Measurements from ENCODE around the gene KCNJ5. TPM values are rescaled to one million over a fixed set of nuclear protein-coding genes. Genes with fewer than 3 reads are reported as not detected.

Gene KCNJ5
- polyA plus RNA-seq (ENCODE audit: insufficient read length) = 0.81 TPM

DNA sequence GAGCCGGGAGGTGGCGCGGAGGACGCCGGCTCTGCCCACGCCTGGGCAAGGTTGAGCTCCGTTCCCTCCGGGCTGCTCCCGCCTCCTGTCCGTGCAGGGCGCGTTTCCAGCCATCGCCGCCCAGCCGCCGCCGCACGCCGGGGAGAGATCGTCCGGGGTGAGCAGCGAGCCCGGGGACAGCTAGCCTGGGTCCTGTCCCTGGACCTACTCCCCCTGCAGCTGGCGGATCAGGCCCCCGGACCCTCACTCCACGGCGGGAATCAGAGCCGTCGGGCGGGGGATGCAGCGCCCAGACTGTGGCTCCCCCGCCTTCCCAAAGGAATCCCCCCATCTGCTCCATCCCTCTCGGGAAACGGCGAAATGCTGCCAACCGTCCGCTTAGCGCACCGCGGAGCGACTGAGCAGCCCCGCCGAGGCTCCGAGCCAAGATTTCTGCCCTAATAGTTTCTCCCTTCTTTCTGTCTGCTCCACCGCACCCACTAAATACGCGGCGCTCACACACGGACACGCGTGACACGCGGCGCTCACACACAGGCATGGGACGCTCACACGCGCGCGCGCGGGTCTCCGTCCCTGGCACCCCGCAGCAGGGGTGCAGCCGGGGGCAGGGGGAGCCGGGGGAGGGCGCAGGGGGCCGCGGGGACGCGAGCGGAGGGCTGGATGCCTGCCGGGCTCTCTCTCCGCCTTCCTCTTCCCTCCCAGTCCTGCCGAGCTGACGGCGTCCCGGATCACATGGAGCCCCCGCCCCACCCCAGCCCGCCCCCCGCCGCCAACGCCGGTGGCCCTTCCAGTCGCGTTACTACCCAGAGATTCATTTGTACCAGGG lies at the start of gene KCNJ5:
Gene KCNJ5 (plus strand): TSS at position 814 of the 826 bp plus-strand sequence. CDS start 19,918 bp downstream, outside the sequence.
- DNase-seq (ENCODE audit: low read depth) = no peak

- no peak for DNase-seq (ENCODE audit: low read depth)
Observed at GRCh38 chr11:128841461-128842072, 49.6 kb upstream of the KCNJ5 start.

- no peak for DNase-seq (ENCODE audit: low read depth)
Observed at GRCh38 chr11:128843198-128843785, 47.9 kb upstream of the KCNJ5 start.

DNA sequence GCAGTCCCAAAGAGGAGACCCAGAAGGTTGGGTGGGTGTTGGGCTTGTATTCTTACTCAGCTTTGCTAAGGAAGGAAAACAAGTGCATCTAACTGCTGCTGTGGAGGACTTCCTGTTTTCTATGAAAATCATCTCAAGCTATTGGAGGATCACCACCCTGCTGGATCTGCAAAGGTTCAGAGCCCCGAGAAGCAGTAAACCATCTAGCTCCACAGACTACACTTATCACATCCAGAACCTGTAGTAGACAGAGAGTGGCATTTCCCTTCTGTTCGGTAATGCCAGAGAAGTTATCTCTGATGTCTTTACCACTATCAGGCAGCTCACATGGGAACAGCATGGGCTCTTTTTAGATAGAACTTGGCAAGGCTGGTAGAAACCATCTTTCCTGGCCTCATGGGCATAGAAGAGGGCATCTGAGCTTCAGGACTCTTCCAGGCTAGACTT lies 45.8 kb upstream of the KCNJ5 start:
- no peak for DNase-seq (ENCODE audit: low read depth)

GRCh38 chr11:128846985-128847384 lies 44.2 kb upstream of the KCNJ5 start:
- no peak for DNase-seq (ENCODE audit: low read depth)

GRCh38 chr11:128848815-128849455 lies 42.2 kb upstream of the KCNJ5 start:
- DNase-seq (ENCODE audit: low read depth) = no peak

- no peak for DNase-seq (ENCODE audit: low read depth)
Observed at GRCh38 chr11:128852327-128853023, 38.7 kb upstream of the KCNJ5 start.

GRCh38 chr11:128853559-128853958 lies 37.6 kb upstream of the KCNJ5 start:
- no peak for DNase-seq (ENCODE audit: low read depth)

DNA sequence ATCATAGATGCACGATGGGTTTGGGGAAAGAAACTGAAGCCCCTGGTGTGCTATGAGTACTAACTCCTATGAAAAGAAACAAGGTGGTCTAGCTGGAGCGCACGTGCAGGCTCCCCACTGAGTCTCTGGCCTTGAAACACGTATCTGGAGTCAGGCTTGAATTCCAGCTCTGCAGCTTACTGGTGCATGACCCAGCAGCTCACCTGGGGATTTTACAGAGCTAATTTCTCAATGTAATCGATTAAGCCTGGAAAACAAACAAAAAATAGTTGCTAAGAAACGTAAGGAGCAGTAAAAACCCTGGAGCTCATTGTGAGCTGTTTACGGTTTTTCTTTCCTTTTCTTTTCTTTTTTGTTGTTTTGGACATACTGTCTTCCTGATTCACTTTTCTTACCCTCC lies 36.3 kb upstream of the KCNJ5 start:
- DNase-seq (ENCODE audit: low read depth) = no peak

DNA sequence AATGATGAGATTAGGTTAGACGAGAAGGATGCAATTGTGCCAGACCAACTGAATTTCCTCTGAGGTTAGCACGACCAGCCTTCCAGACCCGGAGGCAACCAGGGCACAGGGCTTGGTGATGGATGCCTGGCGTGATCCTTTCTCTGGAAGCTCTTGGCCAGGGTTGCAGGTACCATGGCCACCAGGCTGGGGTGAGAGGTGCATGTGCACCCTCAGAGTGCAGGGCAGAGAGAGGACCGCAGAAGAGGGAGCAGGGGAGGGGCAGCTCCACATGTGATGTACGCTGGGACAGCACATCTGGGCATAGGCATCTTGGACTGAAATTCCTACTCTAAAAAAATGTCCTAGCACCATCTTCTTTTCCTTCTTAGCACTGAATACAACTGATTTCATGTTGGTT lies 34.9 kb upstream of the KCNJ5 start:
- DNase-seq (ENCODE audit: low read depth) = no peak

DNA sequence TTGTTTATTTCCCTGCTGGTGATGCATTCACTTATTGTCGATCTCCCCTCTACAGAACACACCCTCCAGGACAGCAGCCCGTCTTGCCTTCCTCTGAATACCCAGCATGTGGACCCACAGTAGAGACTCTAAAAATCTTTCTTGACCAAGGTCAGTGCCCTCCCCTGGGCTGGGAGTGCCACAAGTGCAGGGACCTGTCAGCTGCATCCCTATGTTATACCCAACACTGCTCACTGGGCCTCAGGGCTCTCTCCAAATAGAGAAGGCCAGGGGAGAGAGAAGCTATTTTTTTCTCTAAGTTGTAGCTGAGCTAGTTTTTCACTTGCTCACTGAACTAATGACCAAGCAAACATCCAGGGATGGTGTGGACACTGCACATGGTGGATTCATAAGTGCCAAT lies 33.8 kb upstream of the KCNJ5 start:
- no peak for DNase-seq (ENCODE audit: low read depth)

DNA sequence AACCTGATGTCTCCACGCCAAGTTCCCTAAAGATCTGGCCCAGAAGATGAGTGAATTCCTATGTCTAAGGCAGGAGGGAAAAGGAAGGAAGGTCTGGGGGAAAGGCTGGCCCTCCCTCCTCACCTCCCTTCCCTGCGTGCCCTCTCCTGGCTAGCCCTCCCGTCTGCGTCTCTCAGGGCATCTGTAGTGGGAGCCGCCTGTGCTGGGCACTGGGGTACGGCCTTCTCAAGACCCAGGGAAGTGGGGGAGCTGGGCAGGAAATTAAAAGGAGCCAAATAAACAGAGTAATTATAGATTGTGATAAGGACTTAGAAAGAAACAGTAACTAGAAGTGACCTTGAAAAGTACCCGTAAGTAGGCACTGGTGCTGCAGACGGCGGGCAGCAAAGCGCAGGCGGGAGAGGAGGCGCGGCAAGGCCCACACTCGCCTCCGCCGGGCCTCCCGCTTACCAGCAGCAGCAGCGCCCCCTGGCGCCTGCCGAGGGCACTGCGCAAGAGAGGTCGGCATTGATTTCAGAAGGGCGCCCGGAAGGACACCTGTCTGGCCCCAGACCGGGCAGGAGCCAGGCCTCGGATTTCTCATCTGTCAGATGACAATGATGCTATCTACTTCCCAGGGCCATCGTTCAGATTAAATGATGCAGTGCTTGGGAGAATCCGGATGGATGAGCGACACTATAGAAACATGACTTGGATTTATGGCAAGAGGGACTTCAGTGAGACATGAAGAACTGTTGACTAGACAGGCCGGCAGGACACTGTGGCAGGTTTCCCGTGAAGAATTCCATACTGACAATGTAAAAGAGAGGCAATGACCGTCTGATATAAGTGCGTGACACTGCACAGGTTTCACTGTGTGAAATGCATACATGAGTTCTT lies 31.4 kb upstream of the KCNJ5 start:
- no peak for DNase-seq (ENCODE audit: low read depth)

- no peak for DNase-seq (ENCODE audit: low read depth)
Observed at GRCh38 chr11:128860571-128861361, 30.4 kb upstream of the KCNJ5 start.

- no peak for DNase-seq (ENCODE audit: low read depth)
Observed at GRCh38 chr11:128862406-128862805, 28.8 kb upstream of the KCNJ5 start.

- DNase-seq (ENCODE audit: low read depth) = no peak
Observed at GRCh38 chr11:128862908-128863660, 28.1 kb upstream of the KCNJ5 start.

- DNase-seq (ENCODE audit: low read depth) = no peak
Observed at GRCh38 chr11:128865490-128865889, 25.7 kb upstream of the KCNJ5 start.

DNA sequence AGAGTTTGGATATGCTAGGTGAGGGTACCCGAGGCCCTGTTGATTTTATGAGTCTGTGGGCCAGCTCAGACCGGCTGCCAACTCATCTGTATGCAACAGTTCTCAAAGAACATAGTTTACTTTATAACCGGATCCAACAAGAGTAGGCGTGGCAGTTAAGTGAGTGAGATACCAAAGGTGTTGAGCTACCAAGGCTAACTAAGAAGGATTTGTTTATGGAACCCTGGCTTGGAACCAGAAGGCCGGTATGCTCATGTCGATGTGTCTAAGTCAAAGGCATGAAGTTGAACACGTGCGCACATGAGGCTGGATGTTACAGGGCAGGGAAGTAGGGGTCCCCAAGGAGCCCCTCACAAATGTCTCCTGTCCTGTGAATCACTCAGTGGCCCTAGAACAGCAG lies 23.9 kb upstream of the KCNJ5 start, which contains the start of gene KCNJ1:
Gene KCNJ1 (minus strand): TSS at position 20 of the 400 bp plus-strand sequence. CDS start 27,053 bp downstream, outside the sequence.
- no peak for DNase-seq (ENCODE audit: low read depth)

DNA sequence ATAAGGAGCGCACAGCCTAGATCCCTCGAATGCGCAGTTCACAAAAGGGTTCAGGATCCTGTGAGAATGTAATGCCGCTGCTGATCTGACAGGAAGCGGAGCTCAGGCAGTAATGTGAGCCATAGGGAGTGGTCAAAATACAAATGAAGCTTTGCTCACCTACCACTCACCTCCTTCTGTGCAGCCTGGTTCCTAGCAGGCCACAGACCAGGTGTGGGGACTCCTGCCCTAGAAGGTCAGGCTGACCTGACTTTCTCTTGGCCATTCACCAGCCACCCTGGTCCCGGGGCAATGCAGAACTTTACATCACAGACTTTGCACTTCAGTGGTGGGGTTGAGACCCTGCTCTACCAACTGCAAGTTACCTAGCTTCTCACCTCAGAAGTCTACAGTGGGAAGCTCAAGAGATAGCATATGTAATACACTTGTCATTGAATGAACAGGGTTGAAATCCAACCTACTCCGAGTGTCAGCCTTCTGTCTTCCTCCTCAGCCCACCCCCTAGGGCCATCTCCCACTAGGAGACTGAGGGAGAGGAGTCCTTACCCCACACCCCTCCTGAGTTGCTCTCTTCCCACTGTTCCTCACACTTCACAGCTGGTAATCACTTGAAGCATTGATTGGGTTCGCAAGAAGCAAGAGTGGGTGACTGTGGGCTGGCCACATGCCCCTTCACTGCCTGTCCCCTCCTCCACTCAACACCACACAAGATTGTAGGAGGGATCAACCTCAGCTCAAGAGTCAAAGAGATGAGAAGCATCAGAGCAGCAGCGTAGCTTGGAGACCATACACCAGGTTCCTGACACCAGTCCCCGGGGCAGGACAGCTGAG lies 22.1 kb upstream of the KCNJ5 start:
- DNase-seq (ENCODE audit: low read depth) = no peak
